MCF 10A (cell line): Measurements from ENCODE around the gene TAF11. TPM values are rescaled to one million over a fixed set of nuclear protein-coding genes. Genes with fewer than 3 reads are reported as not detected.

Experiments used
- BruUV-seq: library from RNA; stranded (reverse); fragments of 400-500 nt; replicated peaks from 2 replicates; lab custom pipeline; 2021; lab: Mats Ljungman, UMichigan
- CTCF ChIA-PET: fragments of 300-600 bp; sonication (Branson Sonifier 250); formaldehyde crosslinking; extraction: SDS; loops from one replicate; lab custom pipeline; 2021; ENCODE audit warnings: antibody characterized with exemption, inconsistent platforms; lab: Yijun Ruan, JAX
- POLR2A ChIA-PET: fragments of 300-600, 350-650 bp; sonication (Branson Sonifier 250); formaldehyde crosslinking; extraction: SDS; loops from one replicate; lab custom pipeline; 2020; ENCODE audit warnings: antibody characterized with exemption, inconsistent platforms; lab: Yijun Ruan, JAX
- DNase-seq: peaks from one replicate; pipeline ENCODE4 v3.0.0-alpha.2; 2018; ENCODE audit not compliant: unreplicated experiment
- H3K27ac Mint-ChIP-seq: one replicate; pipeline ENCODE4 v1.8.0; 2022; ENCODE audit warnings: mild to moderate bottlenecking, low read depth, mixed read lengths; ENCODE audit not compliant: unreplicated experiment
- H3K27me3 Mint-ChIP-seq: one replicate; pipeline ENCODE4 v1.8.0; 2022; ENCODE audit warnings: mixed read lengths; ENCODE audit not compliant: insufficient read depth, unreplicated experiment
- H3K36me3 Mint-ChIP-seq: one replicate; pipeline ENCODE4 v1.8.0; 2022; ENCODE audit warnings: mild to moderate bottlenecking, moderate library complexity, mixed read lengths; ENCODE audit not compliant: insufficient read depth, unreplicated experiment
- H3K4me1 Mint-ChIP-seq: one replicate; pipeline ENCODE4 v1.8.0; 2022; ENCODE audit warnings: mixed read lengths; ENCODE audit not compliant: insufficient read depth, unreplicated experiment
- H3K4me3 Mint-ChIP-seq: one replicate; pipeline ENCODE4 v1.8.0; 2022; ENCODE audit warnings: mild to moderate bottlenecking, moderate library complexity, mixed read lengths; ENCODE audit not compliant: unreplicated experiment
- H3K9me3 Mint-ChIP-seq: one replicate; pipeline ENCODE4 v1.8.0; 2022; ENCODE audit warnings: mixed read lengths; ENCODE audit not compliant: unreplicated experiment
- intact Hi-C: fragments of 100-400 bp; cut with micrococcal nuclease; formaldehyde crosslinking; loops from 2 replicates; pipeline ENCODE4 v1.14.1; 2022
- total RNA-seq: library from RNA; stranded (reverse); gene quantifications from 2 replicates; pipeline ENCODE4 v1.2.3, GENCODE V29; 2022
- TF ChIP-seq, protein P1 (sequence below): fragments of 200-600 bp; IDR thresholded peaks from one replicate; pipeline ENCODE4 v1.8.0; 2022; ENCODE audit warnings: antibody characterized with exemption, mild to moderate bottlenecking; ENCODE audit not compliant: unreplicated experiment

TAF11 gene
- total RNA-seq, 1 experiment from 2014 or later = 16.5 TPM

DNA sequence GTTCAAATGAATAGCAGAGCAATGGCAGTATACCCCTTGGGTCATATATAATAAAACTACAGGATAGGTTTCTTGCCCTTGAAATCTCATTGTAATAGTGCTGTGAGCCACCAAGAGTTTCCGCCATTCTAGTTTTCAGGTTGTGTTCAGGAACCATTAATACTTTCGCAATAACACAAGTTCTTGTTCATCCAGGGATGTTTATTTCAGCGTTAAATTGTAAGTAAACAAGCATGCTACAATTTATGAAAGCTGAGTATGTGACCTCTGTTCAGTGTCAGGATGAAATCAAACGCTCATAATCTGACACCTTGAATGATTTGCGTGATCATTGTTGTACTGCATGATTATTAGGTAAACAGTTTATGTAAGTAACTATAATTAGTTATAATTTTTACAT lies 24.0 kb upstream of the TAF11 start:
- H3K4me3 Mint-ChIP-seq = no peak overlapping the region
- no TSS peak for BruUV-seq
- H3K9me3 Mint-ChIP-seq = no peaks in the 10 kb centered on the region
- intact Hi-C loops = no loop called here
- peaks cover 9% of the 10 kb centered on the region for H3K4me1 Mint-ChIP-seq
- H3K27me3 Mint-ChIP-seq = no peaks in the 10 kb centered on the region
- POLR2A ChIA-PET = no interaction called here
- TF ChIP-seq, protein P1, sequence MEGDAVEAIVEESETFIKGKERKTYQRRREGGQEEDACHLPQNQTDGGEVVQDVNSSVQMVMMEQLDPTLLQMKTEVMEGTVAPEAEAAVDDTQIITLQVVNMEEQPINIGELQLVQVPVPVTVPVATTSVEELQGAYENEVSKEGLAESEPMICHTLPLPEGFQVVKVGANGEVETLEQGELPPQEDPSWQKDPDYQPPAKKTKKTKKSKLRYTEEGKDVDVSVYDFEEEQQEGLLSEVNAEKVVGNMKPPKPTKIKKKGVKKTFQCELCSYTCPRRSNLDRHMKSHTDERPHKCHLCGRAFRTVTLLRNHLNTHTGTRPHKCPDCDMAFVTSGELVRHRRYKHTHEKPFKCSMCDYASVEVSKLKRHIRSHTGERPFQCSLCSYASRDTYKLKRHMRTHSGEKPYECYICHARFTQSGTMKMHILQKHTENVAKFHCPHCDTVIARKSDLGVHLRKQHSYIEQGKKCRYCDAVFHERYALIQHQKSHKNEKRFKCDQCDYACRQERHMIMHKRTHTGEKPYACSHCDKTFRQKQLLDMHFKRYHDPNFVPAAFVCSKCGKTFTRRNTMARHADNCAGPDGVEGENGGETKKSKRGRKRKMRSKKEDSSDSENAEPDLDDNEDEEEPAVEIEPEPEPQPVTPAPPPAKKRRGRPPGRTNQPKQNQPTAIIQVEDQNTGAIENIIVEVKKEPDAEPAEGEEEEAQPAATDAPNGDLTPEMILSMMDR = no peak
- no peak for DNase-seq
- H3K27ac Mint-ChIP-seq = no peak overlapping the region
- H3K36me3 Mint-ChIP-seq = no peaks in the 10 kb centered on the region
- CTCF ChIA-PET = no interaction called here

DNA sequence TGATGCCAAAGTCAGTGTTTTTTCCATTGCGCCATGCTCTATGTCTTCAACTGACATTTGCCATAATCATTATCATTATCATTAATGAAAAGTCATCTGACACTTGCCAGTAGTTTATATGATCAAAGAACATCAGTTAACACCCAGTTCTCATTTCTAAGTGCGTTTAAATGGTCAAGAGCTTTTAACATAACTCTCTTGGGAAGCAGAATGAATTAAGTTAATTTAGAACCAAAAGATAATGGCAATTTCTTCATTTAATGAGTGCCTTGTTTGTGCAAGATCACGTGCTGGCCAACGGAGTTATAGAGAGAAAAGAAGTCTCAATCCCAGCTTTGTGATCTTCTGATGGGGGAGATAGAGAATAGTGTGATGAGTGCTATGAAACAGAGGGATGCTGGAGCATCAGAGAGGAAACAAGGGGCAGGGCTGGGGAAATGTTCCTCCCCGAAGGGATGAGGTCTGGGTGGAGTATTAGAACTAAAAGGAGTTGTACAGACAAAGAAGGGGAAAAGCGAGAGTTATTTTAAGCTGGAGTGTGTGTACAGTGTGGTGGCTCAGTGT lies 21.6 kb upstream of the TAF11 start:
- H3K27ac Mint-ChIP-seq = no peak overlapping the region
- H3K9me3 Mint-ChIP-seq = no peaks in the 10 kb centered on the region
- no TSS peak for BruUV-seq
- H3K4me1 Mint-ChIP-seq = peaks cover 9% of the 10 kb centered on the region
- H3K4me3 Mint-ChIP-seq = no peak overlapping the region
- POLR2A ChIA-PET = interaction anchor here (0.6 to 1.4 kb wide), 3 partner anchors 10 to 44 kb away, joined by 3 to 4 read pairs (median 4); no protein-coding TSS in a partner anchor
- no peaks in the 10 kb centered on the region for H3K36me3 Mint-ChIP-seq
- CTCF ChIA-PET = no interaction called here
- H3K27me3 Mint-ChIP-seq = no peaks in the 10 kb centered on the region
- TF ChIP-seq, protein P1 = no peak
- intact Hi-C loops = no loop called here
- DNase-seq = no peak

DNA sequence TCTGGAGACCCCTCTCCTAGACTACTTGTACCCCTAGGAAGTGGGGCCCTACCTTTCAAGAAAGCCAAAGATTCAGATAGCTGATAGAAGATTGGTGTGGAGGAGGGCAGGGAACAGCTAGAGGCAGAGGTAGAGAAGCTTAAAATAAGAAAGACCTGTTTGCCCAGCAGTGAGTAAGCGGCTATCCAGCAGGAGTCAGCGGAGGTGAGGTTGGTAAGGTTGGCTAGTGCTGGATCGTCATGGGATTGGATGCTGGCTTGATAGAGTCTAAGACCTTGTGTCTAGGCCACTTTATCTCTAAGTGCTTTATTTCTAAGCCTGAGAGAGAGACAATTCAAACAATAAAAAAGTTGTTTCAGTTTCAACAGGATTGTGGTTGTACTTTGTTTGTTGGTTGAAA lies 20.4 kb upstream of the TAF11 start:
- TF ChIP-seq, protein P1 = no peak
- intact Hi-C loops = no loop called here
- Mint-ChIP-seq H3K36me3 (no peaks in the 10 kb centered on the region), H3K27me3 (no peaks in the 10 kb centered on the region), H3K4me3 (no peak overlapping the region), H3K4me1 (peaks cover 9% of the 10 kb centered on the region), H3K27ac (no peak overlapping the region), H3K9me3 (no peaks in the 10 kb centered on the region)
- POLR2A ChIA-PET = interaction anchor here (0.6 kb wide), 1 partner anchor 19 kb away, joined by 4 read pairs; no protein-coding TSS in a partner anchor
- BruUV-seq = no TSS peak
- no peak for DNase-seq
- CTCF ChIA-PET = no interaction called here

- intact Hi-C loops = no loop called here
- ChIA-PET POLR2A (no interaction called here), CTCF (no interaction called here)
- BruUV-seq = no TSS peak
- no peaks in the 10 kb centered on the region for H3K27me3 Mint-ChIP-seq
- H3K9me3 Mint-ChIP-seq = no peaks in the 10 kb centered on the region
- no peak overlapping the region for H3K4me3 Mint-ChIP-seq
- H3K27ac Mint-ChIP-seq = no peak overlapping the region
- DNase-seq = no peak
- TF ChIP-seq, protein P1 = no peak
- H3K4me1 Mint-ChIP-seq = peaks cover 1% of the 10 kb centered on the region
- no peaks in the 10 kb centered on the region for H3K36me3 Mint-ChIP-seq
Measured at GRCh38 chr6:34906826-34907225, 19.0 kb upstream of the TAF11 start.
